Measurements from ENCODE around the gene FERMT1. TPM values are rescaled to one million over a fixed set of nuclear protein-coding genes. Genes with fewer than 3 reads are reported as not detected.
A peak's percentile ranks its signal among the peaks of the same experiment; 100 is the strongest.

Gene FERMT1
- total and polyA plus RNA-seq, 2 of the 13 experiments (the other 11 are each of a cell fraction or from before 2014, with no cell fraction given) = 15.8 to 29.5 TPM

DNA sequence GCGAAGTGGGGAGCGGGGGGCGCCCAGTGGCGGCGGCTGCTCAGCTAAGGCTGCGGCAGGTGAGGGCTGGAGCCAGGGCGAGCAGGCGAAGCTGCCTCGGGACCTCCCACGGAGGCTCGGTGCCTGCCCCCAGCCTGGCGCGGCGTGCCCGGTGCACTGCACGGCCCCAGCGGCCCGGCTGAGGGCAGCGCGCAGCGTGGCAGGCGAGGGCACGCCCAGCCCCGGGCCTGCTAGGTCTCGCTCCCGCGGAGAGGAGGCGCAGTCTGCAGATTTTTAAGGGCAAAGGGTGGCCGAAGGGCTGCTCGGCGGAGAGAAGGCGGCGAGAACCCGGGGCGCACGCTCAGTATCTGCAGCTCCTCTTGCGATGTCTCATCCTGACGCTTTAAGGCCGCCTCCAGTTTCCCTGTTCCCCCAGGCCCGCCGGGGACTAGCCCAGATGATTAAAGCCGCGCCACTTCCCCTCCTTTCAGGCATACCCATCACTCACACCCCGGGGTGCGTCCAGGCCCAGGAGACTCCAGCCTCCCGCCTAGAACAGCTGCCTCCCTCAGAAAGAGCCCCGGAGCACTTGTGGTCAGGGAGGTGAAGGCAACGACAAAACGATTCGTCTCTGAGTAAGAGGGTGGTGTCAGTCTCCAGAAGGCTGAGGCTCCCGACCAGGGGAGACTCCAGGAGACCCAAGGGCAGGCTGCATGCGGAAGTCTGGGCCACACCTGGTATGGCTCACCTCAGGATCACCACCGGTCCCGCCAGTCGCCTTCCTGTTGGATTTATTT lies at the start of gene FERMT1 (continued):
- TF ChIP-seq ZNF333 (CRISPR knock-in tag; IDR thresholded peaks at IDR 0.05; ENCODE audit: borderline replicate concordance) (peak; percentile 97; the same call in 1 of the 2 replicates), SMAD1 (CRISPR knock-in tag; IDR thresholded peaks at IDR 0.05; ENCODE audit: borderline replicate concordance, low read depth) (peak; percentile 96), ZNF530 (CRISPR knock-in tag; IDR thresholded peaks at IDR 0.05; ENCODE audit: low read depth) (peak; percentile 67; the same call in 1 of the 2 replicates), FOXC1 (CRISPR knock-in tag; IDR thresholded peaks at IDR 0.05; ENCODE audit: borderline replicate concordance) (no peak; the same call in 1 of the 2 replicates), ZNF331 (CRISPR knock-in tag; IDR thresholded peaks at IDR 0.05) (no peak), WIZ (CRISPR knock-in tag; IDR thresholded peaks at IDR 0.05) (peak; percentile 38; the same call in 1 of the 2 replicates), MIXL1 (CRISPR knock-in tag; IDR thresholded peaks at IDR 0.05) (peak; percentile 50; the same call in 1 of the 2 replicates), YEATS4 (CRISPR knock-in tag; IDR thresholded peaks at IDR 0.05; ENCODE audit: borderline replicate concordance) (peak; percentile 100), ZNF891 (CRISPR knock-in tag; IDR thresholded peaks at IDR 0.05) (peak; percentile 94; the same call in 1 of the 2 replicates), PAF1 (CRISPR knock-in tag; IDR thresholded peaks at IDR 0.05) (no peak), ZNF234 (CRISPR knock-in tag; conservative IDR thresholded peaks at IDR 0.05) (0 out of 2 replicates have a peak, but pooled peaks have one; percentile 80), HOXA7 (CRISPR knock-in tag; IDR thresholded peaks at IDR 0.05) (no peak), GABPB1 (CRISPR knock-in tag; IDR thresholded peaks at IDR 0.05) (peak; percentile 71), FOSL2 (CRISPR knock-in tag; IDR thresholded peaks at IDR 0.05) (peak; percentile 55), GABPA (IDR thresholded peaks at IDR 0.05; ENCODE audit: low read depth, low read length) (peak; percentile 25; the same call in 1 of the 2 replicates), GABPA (CRISPR knock-in tag; IDR thresholded peaks at IDR 0.05; ENCODE audit: low read depth) (peak; percentile 68), MED13 (CRISPR knock-in tag; IDR thresholded peaks at IDR 0.05) (peak; percentile 41; the same call in 1 of the 2 replicates), SOX5 (CRISPR knock-in tag; IDR thresholded peaks at IDR 0.05; ENCODE audit: borderline replicate concordance) (no peak), ETV5 (CRISPR knock-in tag; IDR thresholded peaks at IDR 0.05; ENCODE audit: borderline replicate concordance) (peak; percentile 92; the same call in 1 of the 2 replicates), ZNF670 (CRISPR knock-in tag; IDR thresholded peaks at IDR 0.05; ENCODE audit: borderline replicate concordance) (no peak; the same call in 1 of the 2 replicates)
- TF ChIP-seq, protein P1, sequence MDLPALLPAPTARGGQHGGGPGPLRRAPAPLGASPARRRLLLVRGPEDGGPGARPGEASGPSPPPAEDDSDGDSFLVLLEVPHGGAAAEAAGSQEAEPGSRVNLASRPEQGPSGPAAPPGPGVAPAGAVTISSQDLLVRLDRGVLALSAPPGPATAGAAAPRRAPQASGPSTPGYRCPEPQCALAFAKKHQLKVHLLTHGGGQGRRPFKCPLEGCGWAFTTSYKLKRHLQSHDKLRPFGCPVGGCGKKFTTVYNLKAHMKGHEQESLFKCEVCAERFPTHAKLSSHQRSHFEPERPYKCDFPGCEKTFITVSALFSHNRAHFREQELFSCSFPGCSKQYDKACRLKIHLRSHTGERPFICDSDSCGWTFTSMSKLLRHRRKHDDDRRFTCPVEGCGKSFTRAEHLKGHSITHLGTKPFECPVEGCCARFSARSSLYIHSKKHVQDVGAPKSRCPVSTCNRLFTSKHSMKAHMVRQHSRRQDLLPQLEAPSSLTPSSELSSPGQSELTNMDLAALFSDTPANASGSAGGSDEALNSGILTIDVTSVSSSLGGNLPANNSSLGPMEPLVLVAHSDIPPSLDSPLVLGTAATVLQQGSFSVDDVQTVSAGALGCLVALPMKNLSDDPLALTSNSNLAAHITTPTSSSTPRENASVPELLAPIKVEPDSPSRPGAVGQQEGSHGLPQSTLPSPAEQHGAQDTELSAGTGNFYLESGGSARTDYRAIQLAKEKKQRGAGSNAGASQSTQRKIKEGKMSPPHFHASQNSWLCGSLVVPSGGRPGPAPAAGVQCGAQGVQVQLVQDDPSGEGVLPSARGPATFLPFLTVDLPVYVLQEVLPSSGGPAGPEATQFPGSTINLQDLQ (CRISPR knock-in tag; IDR thresholded peaks at IDR 0.05) = peak; percentile 95
- TF ChIP-seq, protein P2, sequence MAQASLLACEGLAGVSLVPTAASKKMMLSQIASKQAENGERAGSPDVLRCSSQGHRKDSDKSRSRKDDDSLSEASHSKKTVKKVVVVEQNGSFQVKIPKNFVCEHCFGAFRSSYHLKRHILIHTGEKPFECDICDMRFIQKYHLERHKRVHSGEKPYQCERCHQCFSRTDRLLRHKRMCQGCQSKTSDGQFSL (CRISPR knock-in tag; IDR thresholded peaks at IDR 0.05) = peak; percentile 37; the same call in 1 of the 2 replicates
- TF ChIP-seq, protein P3, sequence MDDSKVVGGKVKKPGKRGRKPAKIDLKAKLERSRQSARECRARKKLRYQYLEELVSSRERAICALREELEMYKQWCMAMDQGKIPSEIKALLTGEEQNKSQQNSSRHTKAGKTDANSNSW (CRISPR knock-in tag; IDR thresholded peaks at IDR 0.05; ENCODE audit: borderline replicate concordance) = peak; percentile 22; the same call in 1 of the 2 replicates
- TF ChIP-seq, protein P4, sequence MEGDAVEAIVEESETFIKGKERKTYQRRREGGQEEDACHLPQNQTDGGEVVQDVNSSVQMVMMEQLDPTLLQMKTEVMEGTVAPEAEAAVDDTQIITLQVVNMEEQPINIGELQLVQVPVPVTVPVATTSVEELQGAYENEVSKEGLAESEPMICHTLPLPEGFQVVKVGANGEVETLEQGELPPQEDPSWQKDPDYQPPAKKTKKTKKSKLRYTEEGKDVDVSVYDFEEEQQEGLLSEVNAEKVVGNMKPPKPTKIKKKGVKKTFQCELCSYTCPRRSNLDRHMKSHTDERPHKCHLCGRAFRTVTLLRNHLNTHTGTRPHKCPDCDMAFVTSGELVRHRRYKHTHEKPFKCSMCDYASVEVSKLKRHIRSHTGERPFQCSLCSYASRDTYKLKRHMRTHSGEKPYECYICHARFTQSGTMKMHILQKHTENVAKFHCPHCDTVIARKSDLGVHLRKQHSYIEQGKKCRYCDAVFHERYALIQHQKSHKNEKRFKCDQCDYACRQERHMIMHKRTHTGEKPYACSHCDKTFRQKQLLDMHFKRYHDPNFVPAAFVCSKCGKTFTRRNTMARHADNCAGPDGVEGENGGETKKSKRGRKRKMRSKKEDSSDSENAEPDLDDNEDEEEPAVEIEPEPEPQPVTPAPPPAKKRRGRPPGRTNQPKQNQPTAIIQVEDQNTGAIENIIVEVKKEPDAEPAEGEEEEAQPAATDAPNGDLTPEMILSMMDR (CRISPR knock-in tag; IDR thresholded peaks at IDR 0.05) = peak; percentile 66
- TF ChIP-seq, protein P5, sequence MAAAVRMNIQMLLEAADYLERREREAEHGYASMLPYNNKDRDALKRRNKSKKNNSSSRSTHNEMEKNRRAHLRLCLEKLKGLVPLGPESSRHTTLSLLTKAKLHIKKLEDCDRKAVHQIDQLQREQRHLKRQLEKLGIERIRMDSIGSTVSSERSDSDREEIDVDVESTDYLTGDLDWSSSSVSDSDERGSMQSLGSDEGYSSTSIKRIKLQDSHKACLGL (CRISPR knock-in tag; IDR thresholded peaks at IDR 0.05) = peak; percentile 96
